ENCODE measurements around the gene PRKAG2.

Gene PRKAG2

GRCh38 chr7:151607464-151607867, 269.4 kb downstream of the PRKAG2 start:
- H3K4me3 ChIP-seq (ENCODE audit: low read depth, low read length): no peak overlapping the region
- no peak for DNase-seq (ENCODE audit: low read depth)

- no peak overlapping the region for H3K4me3 ChIP-seq (ENCODE audit: low read depth, low read length)
- DNase-seq (ENCODE audit: low read depth): no peak
These were observed 273.0 kb downstream of the PRKAG2 start for GRCh38 chr7:151603951-151604350.

- no peak for DNase-seq (ENCODE audit: low read depth)
- H3K4me3 ChIP-seq (ENCODE audit: low read depth, low read length): no peak overlapping the region
These were observed 275.2 kb downstream of the PRKAG2 start for GRCh38 chr7:151601521-151602305.

GRCh38 chr7:151600331-151600730, 276.6 kb downstream of the PRKAG2 start:
- DNase-seq (ENCODE audit: low read depth): no peak
- no peak overlapping the region for H3K4me3 ChIP-seq (ENCODE audit: low read depth, low read length)

GRCh38 chr7:151599401-151600227, 277.3 kb downstream of the PRKAG2 start:
- DNase-seq (ENCODE audit: low read depth): peak; percentile 82
- H3K4me3 ChIP-seq (ENCODE audit: low read depth, low read length): no peak overlapping the region

- DNase-seq (ENCODE audit: low read depth): peak; percentile 80
- no peak overlapping the region for H3K4me3 ChIP-seq (ENCODE audit: low read depth, low read length)
These were observed 279.1 kb downstream of the PRKAG2 start for GRCh38 chr7:151597541-151598444.

- no peak for DNase-seq (ENCODE audit: low read depth)
- H3K4me3 ChIP-seq (ENCODE audit: low read depth, low read length): no peak overlapping the region
These were observed 281.1 kb downstream of the PRKAG2 start for GRCh38 chr7:151595702-151596350.

- no peak overlapping the region for H3K4me3 ChIP-seq (ENCODE audit: low read depth, low read length)
- DNase-seq (ENCODE audit: low read depth): peak; percentile 81
These were observed 283.9 kb downstream of the PRKAG2 start for GRCh38 chr7:151592868-151593486.

GRCh38 chr7:151592330-151592729, 284.6 kb downstream of the PRKAG2 start:
- no peak for DNase-seq (ENCODE audit: low read depth)

GRCh38 chr7:151591866-151592265, 285.0 kb downstream of the PRKAG2 start:
- no peak overlapping the region for H3K4me3 ChIP-seq (ENCODE audit: low read depth, low read length)
- DNase-seq (ENCODE audit: low read depth): no peak

More at GRCh38 chr7:151592330-151592729, 284.6 kb downstream of the PRKAG2 start:
- H3K4me3 ChIP-seq (ENCODE audit: low read depth, low read length): no peak overlapping the region

- DNase-seq (ENCODE audit: low read depth): no peak
- H3K4me3 ChIP-seq (ENCODE audit: low read depth, low read length): no peak overlapping the region
These were observed 285.8 kb downstream of the PRKAG2 start for GRCh38 chr7:151590850-151591771.

GRCh38 chr7:151590071-151590849, 286.7 kb downstream of the PRKAG2 start:
- DNase-seq (ENCODE audit: low read depth): no peak
- H3K4me3 ChIP-seq (ENCODE audit: low read depth, low read length): no peak overlapping the region

GRCh38 chr7:151588982-151589381, 287.9 kb downstream of the PRKAG2 start:
- no peak for DNase-seq (ENCODE audit: low read depth)
- no peak overlapping the region for H3K4me3 ChIP-seq (ENCODE audit: low read depth, low read length)

- H3K4me3 ChIP-seq (ENCODE audit: low read depth, low read length): no peak overlapping the region
- no peak for DNase-seq (ENCODE audit: low read depth)
These were observed 290.2 kb downstream of the PRKAG2 start for GRCh38 chr7:151586531-151587260.

GRCh38 chr7:151585744-151586393, 291.0 kb downstream of the PRKAG2 start:
- DNase-seq (ENCODE audit: low read depth): no peak
- no peak overlapping the region for H3K4me3 ChIP-seq (ENCODE audit: low read depth, low read length)

GRCh38 chr7:151581741-151582140, 295.2 kb downstream of the PRKAG2 start:
- DNase-seq (ENCODE audit: low read depth): no peak
- no peak overlapping the region for H3K4me3 ChIP-seq (ENCODE audit: low read depth, low read length)

Data from skeletal muscle cell (primary cell).